NCI-H82 treated with DMSO at 0.1 percent for 48 hours (cell line): Measurements from ENCODE around the gene RAB15.
"Not testable (repeated sequence)": the region's sequence is repeated elsewhere in the genome, so short reads cannot be mapped to it uniquely, and the experiment has no call there.

Source experiments
- DNase-seq: peaks from one replicate; lab custom pipeline; 2025; ENCODE audit not compliant: unreplicated experiment; lab: John Stamatoyannopoulos, UW

RAB15 gene

DNA sequence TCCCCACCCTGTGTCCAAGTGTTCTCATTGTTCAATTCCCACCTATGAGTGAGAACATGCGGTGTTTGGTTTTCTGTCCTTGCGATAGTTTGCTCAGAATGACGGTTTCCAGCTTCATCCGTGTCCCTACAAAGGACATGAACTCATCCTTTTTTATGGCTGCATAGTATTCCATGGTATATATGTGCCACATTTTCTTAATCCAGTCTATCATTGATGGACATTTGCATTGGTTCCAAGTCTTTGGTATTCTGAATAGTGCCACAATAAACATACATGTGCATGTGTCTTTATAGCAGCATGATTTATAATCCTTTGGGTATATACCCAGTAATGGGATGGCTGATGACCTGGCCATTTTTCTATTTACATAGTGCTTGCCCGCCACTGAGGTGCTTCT lies 58.7 kb downstream of the RAB15 start:
- DNase-seq = not testable (repeated sequence)

- DNase-seq = no peak
Observed at GRCh38 chr14:64912261-64912660, 59.9 kb downstream of the RAB15 start.

GRCh38 chr14:64910847-64911495 lies 61.2 kb downstream of the RAB15 start:
- peak; percentile 6 for DNase-seq

- no peak for DNase-seq
Observed at GRCh38 chr14:64906022-64906421, 66.1 kb downstream of the RAB15 start.

- DNase-seq = no peak
Observed at GRCh38 chr14:64899958-64900357, 72.2 kb downstream of the RAB15 start.
